Right lobe of liver (tissue), 6 donors: ENCODE results near the gene PNPLA5. TPM values are rescaled to one million over a fixed set of nuclear protein-coding genes. Genes with fewer than 3 reads are reported as not detected.

Experiments used
- ATAC-seq, 4 donors: fragments of 200-7000 bp; cut with Tn5 transposase; one replicate each; pipeline ENCODE4 v1.9.1; 2020; ENCODE audit warnings: mild to moderate bottlenecking in 4 of 4, moderate library complexity in 4 of 4
- DNase-seq, 3 donors: peaks; one replicate each; pipeline ENCODE4 v3.0.0-alpha.2; 2020
- H3K27ac ChIP-seq, 3 donors: fragments of 200-600 bp; one replicate each; pipeline ENCODE4 v1.8.0; 2022
- H3K27me3 ChIP-seq, 2 donors: fragments of 200-600 bp; one replicate each; pipeline ENCODE4 v1.8.0; 2022
- H3K36me3 ChIP-seq, 4 donors: fragments of 200-600 bp; sonication (generic) in 1 of 4; one replicate each; pipeline versions ENCODE4 v1.5.1 to v1.8.0; 2017 to 2022; ENCODE audit warnings: control low read depth in 1 of 4
- H3K4me1 ChIP-seq, 4 donors: fragments of 200-600 bp; sonication (generic) in 1 of 4; one replicate each; pipeline versions ENCODE4 v1.5.1 to v1.8.0; 2017 to 2022; ENCODE audit warnings: control low read depth in 1 of 4
- H3K4me3 ChIP-seq, 3 donors: fragments of 200-600 bp; one replicate each; pipeline ENCODE4 v1.8.0; 2022
- H3K9me3 ChIP-seq, 4 donors: fragments of 200-600 bp; sonication (generic) in 1 of 4; one replicate each; pipeline versions ENCODE4 v1.5.1 to v1.8.0; 2017 to 2022; ENCODE audit warnings: control low read depth in 1 of 4
- CTCF ChIP-seq, 4 donors: fragments of 200-600 bp in 3 of 4; fragments of 450-650 bp in 1 of 4; IDR thresholded peaks; one replicate each; pipeline versions ENCODE4 v1.5.1 to v1.8.0; 2016 to 2022; ENCODE audit warnings: antibody characterized with exemption in 4 of 4, mild to moderate bottlenecking in 2 of 4
- POLR2A ChIP-seq: fragments of 450-650 bp; IDR thresholded peaks from one replicate; pipeline ENCODE4 v1.6.1; 2017; ENCODE audit warnings: antibody characterized with exemption, mild to moderate bottlenecking
- WGBS: methylation state at CpG from one replicate; pipeline ENCODE4 v1.1.6; 2018; ENCODE audit warnings: low coverage, low lambda C conversion rate; ENCODE audit not compliant: insufficient coverage; ENCODE audit errors: missing lambda C conversion rate; 5-methylcytosine and 5-hydroxymethylcytosine counted together
- intact Hi-C, 2 donors: fragments of 100-400 bp; cut with DNase I; formaldehyde crosslinking; loops; one replicate each; pipeline versions ENCODE4 v1.11.2 to v1.14.1; 2022
- total RNA-seq, 6 experiments: library from RNA; depleted of rRNA in 2 of 6; stranded (reverse); fragments of >200 nt in 2 of 6; fragmentation: NEBNext Ultra II Directional in 3 of 6; extraction: Animal tissue kit (Norgen Biotek cat#: 25700) in 3 of 6; gene quantifications; one replicate each; pipeline versions ENCODE4 v1.1.0 to v1.2.4, GENCODE V29; 2016 to 2023
- donor health status: DM: no; HTN: yes; CAD: no.
- donor health status: DM: no; HTN: no; CAD: no.
- donor health status: DM: no; HTN: no; CAD: no.
- donor health status: DM: no; HTN: yes; CAD: no.
- donor health status: DM: no; HTN: yes; CAD: no.

PNPLA5 gene
- total RNA-seq, 6 experiments from 2014 or later = 2.8 TPM; not detected in 5

GRCh38 chr22:43884600-43885318, 7.1 kb downstream of the PNPLA5 start:
- Histone ChIP-seq H3K27ac (no peak overlapping the region), H3K4me1 (no peaks in the 10 kb centered on the region), H3K4me3 (no peak overlapping the region), H3K27me3 (no peaks in the 10 kb centered on the region), H3K9me3 (no peaks in the 10 kb centered on the region), H3K36me3 (no peaks in the 10 kb centered on the region)
- TF ChIP-seq POLR2A = no peak
- peak; percentile 58 to 87 (median 82) for TF ChIP-seq CTCF (IDR thresholded peaks at IDR 0.05)
- DNase-seq (peak in 2 of 3 donors; percentile 76 to 79), ATAC-seq (peak; percentile 59 to 75 (median 66))
- intact Hi-C loops = no loop called here
- 16% methylated on average over 6 of the region's 18 CpGs for WGBS

GRCh38 chr22:43883719-43884415, 7.9 kb downstream of the PNPLA5 start:
- ATAC-seq (no peak), DNase-seq (no peak)
- no peak overlapping the region for H3K27ac ChIP-seq
- no peaks in the 10 kb centered on the region for H3K36me3 ChIP-seq
- H3K27me3 ChIP-seq = no peaks in the 10 kb centered on the region
- no peak for TF ChIP-seq CTCF (IDR thresholded peaks at IDR 0.05)
- TF ChIP-seq POLR2A = no peak
- intact Hi-C loops = no loop called here
- no peak overlapping the region for H3K4me3 ChIP-seq
- 80% methylated on average over 8 of the region's 17 CpGs for WGBS
- no peaks in the 10 kb centered on the region for H3K4me1 ChIP-seq
- no peaks in the 10 kb centered on the region for H3K9me3 ChIP-seq

GRCh38 chr22:43883012-43883661, 8.7 kb downstream of the PNPLA5 start:
- WGBS = 20% methylated on average over 4 of the region's 14 CpGs
- ATAC-seq (peak; percentile 64 to 84 (median 72)), DNase-seq (peak in 2 of 3 donors; percentile 53 to 74)
- Histone ChIP-seq H3K27ac (no peak overlapping the region), H3K36me3 (no peaks in the 10 kb centered on the region), H3K4me1 (no peaks in the 10 kb centered on the region), H3K4me3 (no peak overlapping the region), H3K9me3 (no peaks in the 10 kb centered on the region), H3K27me3 (no peaks in the 10 kb centered on the region)
- no peak for TF ChIP-seq POLR2A
- TF ChIP-seq CTCF (IDR thresholded peaks at IDR 0.05) = peak; percentile 66 to 73 (median 67)
- intact Hi-C loops = no loop called here

- TF ChIP-seq CTCF (IDR thresholded peaks at IDR 0.05) = no peak
- WGBS = 86% methylated on average over 6 of the region's 9 CpGs
- no peaks in the 10 kb centered on the region for H3K36me3 ChIP-seq
- H3K4me1 ChIP-seq = no peaks in the 10 kb centered on the region
- no peak for DNase-seq
- H3K9me3 ChIP-seq = no peaks in the 10 kb centered on the region
- intact Hi-C loops = no loop called here
- no peaks in the 10 kb centered on the region for H3K27me3 ChIP-seq
- no peak for ATAC-seq
- no peak overlapping the region for H3K27ac ChIP-seq
- H3K4me3 ChIP-seq = no peak overlapping the region
Measured at GRCh38 chr22:43882122-43882767, 9.6 kb downstream of the PNPLA5 start.
